Stimulated activated CD8-positive, alpha-beta memory T cell treated with anti-CD3 and anti-CD28 coated beads, Interleukin-2, amount 100 ng/mL, for 1 hour (primary cell): ENCODE results near the gene FBN2.

Experiments
- DNase-seq, 2 donors: peaks; one replicate each; pipeline ENCODE4 v3.0.0-alpha.2; 2020; ENCODE audit warnings: low read depth in 2 of 2

Gene FBN2

DNA sequence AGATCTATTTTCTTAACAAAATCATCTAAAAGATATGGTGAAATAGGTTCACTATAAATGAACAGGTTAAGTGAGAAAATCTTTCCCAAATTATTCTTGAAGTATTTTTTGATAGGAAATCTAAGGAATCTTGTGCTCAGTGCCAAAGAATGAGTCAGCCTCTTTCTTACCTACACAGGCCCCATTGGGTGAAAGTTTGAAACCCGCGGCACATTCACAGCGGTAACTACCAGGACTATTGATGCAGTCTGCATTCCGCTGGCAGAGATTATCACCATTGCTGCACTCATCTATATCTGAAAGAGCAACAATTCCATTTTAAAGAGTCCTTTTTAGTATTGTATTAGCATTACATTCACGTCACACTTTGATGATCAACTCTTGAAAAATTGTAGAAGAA, 232.7 kb downstream of the FBN2 start:
- DNase-seq, result no peak

DNA sequence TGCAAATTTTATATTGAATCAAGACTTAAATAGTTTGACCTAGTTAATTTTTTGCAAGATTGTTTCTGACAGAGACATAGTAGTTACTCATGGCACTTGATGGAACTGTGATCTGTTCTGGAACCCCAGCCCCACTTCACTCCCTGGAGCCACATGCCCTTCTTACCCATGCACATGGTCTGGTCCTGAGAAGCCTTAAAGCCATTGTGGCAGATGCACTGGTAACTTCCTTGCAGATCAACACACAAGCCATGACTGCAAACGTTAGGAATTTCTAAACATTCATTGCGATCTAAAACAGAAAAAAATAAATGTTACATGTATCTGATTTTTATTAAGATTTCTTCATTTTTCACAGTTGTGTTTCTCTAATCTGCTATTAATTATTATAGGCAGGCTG, 233.3 kb downstream of the FBN2 start:
- DNase-seq, result no peak

DNA sequence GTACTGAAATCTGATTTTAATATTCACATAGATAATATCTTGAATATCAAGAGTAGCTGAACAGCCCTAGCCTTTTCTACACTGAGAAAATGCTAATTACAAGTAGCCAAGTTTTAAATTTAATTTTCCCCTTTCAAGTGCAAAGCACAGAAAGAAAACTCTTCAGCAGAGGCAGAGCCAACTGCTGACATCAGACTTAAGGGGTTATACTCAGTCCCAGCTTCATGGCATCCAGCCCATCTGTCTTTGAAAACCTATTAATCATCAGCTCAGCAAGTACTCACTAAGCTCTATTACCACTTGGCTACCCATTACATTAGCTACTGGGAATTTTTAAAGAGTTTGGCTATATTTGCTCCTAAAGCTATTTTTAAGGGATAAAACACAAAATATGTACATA, 234.0 kb downstream of the FBN2 start:
- no peak for DNase-seq

DNA sequence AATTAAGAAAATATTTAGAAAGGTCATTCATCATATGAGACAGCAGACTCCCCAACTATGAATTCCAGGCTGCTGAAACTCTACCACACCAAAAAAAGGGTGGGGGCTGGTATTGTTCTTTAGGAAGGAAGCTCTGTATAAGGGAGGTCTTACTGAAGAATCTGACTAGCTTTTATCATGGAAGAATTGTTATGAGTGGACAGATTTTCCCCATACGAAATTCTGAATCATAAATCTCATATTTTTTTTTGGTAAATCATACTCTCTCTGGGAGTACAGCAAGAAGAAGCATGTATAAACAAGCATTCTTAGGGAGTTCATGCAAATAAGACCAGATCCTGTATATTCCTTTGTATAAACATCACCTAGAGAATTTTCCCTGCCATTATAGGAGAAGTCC, 234.5 kb downstream of the FBN2 start:
- DNase-seq, result no peak

DNA sequence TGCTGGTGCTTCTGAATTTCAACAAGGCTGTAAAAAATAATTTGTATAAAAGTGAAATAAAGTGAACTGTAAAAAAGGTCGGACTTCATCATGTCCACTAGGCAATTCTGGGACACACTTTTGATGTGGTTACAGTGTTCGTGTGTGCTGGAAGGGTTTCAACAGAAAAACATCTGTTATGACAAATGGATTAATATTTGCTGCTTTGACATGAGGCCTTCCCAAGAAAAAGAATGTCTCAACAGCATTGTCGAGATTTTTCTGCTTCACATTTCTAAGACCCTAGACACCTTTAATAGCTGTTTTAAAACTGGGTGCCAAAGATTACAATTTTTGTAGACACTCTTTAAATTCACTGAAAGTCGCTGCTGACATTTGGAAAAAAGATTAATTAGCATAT, 237.9 kb downstream of the FBN2 start:
- no peak for DNase-seq

DNA sequence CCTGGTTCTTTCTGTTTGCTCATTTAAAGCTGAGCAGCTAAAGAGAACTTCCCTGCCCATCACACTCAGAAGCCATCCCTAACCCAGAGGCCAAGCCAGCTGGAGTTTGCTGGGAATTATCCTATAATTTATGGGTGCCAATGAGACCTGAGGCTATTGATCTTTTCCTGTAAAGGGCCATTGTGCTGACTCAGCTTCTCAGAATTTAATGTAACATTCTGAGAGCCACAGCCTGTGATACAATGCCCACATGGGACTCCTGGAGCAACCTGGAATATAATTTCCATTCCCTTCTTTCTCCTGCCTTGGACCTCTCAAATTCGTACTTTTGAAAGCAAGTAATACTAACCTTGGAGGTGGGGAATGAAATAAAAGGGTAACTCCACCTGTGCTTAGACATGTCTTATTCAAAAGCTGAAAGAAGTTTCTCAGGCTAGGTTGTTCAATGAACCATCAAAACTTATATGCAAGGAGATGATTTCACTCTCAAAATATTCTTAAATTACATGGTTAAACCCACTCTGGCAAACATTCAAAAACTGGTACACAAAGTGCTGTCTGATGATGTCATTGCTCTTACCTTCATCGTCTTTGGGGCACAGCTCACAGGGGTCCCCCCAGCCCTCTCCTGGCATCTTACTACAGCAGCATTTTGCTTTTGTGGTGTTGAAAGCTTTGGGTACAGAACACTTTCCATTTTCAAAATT, 247.7 kb downstream of the FBN2 start:
- DNase-seq, result no peak

DNA sequence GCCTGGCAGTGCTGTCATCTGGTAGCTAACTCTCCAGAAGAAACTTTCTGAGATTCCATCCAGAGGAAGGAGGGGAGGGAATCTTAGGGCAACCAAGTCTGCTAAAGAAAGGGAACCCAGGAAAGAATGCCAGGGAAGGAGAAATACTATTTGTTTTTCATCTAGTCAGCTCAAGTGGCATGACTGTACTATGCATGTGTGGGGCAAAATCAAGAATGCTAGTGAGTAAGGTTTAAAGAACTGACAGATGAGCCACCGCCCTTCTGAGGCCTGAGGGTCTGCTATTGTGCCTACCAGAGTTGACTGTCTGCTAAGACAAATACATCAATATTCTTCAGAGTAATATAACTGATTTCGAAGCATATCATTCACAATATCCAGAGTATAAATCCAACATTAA, 250.3 kb downstream of the FBN2 start:
- DNase-seq, result no peak

DNA sequence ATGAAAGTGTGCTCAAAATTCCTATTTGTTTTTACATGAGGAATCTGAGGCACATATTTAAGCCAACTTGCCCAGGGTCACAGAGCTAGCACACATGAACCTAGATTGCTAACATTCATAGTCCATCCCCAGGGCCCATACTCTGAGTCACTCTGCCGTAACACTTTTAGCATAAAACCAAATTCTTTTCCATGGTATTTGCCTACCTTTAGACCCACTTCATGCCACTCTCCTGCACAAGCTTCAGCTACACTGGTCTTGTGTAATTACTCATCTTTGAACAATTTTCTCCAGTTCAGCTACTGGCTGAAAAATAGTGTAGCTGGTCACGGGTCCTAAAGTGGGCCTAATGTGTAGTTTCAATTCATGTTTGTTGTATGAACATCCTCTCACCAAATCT, 253.8 kb downstream of the FBN2 start:
- DNase-seq, result no peak

DNA sequence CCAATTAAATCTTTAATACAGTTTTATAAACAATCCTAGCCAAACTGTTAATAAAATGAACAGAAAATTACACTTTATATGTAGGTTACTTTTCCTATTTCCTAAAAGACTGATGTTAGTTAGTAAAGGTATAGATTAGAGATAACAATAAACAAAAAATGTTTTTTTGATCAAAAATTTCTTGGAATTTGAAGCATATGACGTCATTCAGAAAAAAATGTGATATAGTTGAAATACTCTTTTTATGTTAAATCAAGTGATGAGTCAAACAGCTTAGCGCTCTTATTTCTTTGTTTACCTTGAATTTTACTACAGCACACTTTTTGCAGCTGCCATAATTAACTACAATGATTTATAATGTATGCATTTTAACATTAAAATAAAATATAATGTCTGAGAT, 258.7 kb downstream of the FBN2 start:
- DNase-seq, result no peak

DNA sequence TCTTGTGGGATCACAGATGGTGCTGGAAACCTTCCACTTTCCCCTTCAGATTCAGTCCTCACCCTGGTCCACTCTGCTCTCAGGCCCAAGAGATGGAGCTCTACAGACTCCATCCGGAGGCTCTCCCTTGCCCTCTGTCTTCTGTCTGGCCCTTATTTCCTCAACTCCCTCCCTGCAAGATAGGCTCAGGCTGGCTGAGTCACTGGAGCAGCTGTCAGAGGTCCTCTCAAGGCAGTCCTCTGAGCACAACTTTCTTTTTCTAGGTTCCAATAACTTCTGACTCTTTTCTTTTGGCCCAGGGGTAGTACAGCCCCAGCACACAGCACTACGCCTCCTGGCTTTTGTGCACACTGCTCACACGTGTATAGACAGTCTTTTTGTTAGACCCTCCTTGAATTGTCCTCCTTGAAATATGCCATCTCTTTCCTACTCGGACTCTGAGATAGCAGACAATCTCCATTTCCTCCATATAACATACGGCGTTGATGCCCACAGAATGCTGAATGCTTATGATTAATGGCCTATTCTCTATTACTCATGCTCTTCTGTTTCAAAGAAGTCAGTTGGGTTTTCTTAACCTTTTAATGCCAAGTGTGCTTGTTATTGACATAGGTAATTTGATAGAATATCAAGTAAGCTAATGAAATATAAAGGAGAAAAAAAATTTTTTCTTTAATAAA, 261.4 kb downstream of the FBN2 start:
- DNase-seq, result no peak

DNA sequence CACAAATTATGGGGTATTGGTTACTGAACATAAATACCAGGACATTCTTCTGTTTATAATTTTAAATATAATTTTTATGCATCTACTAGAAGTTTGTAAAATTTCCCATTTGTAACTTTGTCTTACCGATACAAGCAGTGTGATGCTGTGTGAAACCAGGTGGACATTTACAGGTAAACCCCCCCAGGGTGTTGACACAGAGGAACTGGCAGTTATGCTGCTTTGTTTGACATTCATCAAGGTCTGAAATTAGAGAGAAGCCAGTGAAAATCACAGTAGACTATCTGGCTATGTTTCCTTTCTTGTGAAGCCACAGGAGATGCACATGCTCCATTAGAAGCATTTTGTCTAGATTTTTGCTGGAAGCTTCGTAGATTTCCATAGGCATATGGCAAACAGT, 263.6 kb downstream of the FBN2 start:
- DNase-seq, result no peak

DNA sequence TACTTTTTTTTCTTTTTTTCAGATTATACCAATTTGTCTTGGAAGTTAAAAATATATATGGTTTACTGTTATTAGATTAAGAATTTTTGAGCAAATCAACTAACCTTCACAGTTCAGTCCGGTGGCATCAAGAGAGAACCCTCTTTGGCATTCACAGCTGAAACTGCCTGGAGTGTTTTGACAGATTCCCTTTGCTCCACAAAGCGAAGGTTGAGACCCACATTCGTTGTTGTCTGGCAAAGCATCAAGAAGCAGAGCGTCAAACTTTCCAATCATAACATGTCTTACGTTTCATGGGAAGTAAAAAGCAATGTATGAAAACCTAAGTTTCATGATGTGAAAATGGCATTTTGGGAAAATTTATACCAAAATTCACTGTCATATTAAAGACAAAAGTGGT, 264.3 kb downstream of the FBN2 start:
- no peak for DNase-seq

DNA sequence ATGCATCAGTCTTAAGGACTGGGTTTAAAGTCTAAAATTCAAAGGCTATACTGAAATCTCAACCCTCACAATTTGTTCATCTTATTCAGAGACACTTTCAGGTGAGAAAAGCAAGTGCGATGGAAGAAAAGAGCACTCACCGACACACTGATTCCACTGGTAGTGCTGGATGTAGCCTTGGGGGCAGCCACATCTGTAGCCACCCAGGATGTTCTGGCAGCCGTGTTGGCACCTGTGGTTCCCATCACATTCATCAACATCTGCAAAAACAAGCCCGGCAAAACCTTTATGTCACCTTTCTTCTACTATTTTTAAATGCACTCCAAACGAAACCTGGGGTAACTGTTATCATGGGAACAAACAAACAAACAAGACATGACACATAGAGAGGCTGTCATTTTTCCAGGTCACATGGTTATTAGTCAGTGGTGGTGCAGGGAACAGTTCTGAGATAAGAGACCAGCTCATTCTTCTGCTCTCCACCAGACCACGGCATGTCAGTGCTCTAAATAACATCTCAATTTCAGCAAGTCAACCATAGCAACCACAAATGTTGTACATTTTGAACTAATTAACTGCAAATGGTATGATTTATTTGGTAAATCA, 266.1 kb downstream of the FBN2 start:
- DNase-seq, result no peak

DNA sequence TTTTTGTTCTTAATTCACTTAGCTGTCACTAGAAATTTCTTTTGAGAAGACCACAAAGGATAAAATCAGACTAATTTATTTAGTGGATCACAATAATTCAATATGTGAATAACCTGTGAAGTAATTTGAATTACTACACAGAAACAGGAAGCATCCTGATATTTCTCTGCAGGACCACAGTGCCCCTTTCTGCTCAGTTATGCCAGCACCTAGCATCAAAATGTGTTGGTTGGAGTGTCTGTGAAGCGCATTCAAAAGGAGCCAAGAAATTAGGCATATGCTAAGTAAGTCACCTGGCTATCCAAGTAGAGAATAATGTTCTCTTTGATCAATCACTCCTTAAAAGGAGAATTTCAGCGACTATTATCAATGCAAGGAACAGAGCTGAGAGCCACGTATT, 267.0 kb downstream of the FBN2 start:
- no peak for DNase-seq

DNA sequence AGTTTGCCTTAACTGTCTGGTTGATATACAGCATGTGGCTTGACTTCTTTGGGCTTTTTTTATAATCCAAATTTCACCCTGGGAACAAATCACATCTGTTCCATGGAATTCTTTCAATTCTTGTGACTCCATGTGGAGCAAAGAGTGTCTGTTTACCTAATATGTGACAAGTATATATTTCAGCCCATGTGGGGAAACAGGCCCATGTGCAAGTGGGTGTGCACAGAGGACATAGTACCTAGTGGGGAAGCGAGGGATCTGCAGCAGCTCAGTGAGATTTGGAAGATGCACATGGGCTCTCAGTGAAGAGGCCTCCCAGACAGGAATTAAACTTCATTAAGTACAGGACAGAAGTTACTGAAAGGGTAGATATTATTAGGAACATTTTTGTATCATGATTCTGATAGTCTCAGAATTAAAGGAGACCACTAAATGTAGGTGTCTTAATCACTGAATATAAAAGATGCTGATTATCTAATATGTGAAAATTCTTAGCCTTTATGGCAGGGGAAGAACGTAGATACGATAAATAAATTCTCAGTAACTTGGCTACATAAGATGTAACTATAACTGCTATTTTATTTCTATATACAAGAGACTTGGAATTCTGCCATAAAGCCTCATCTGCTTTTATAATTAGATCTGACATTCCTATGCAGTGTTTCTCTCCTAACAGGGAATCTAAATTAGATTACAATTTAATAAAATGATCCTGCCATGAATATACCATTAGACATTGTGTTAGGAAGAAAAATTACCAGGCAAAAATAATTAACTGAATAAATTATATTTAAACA, 273.3 kb downstream of the FBN2 start:
- no peak for DNase-seq

DNA sequence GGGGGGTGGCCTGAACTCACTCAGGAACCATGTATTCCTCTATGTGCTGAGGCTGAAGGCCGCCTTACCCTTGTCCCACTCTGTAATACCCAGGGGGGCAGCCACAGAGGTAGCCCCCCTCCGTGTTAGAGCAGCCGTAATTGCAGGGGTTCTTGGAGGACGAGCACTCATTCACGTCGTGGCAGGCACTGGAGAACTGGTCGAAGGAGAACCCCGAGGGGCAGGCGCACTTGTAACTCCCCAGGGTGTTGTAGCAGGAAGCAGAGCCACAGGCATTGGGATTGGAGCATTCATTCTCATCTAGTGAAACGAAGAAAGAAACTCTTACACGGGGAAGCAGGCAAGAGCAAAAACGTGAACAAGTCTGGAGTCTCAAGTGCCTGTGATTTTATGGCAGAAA, 274.7 kb downstream of the FBN2 start:
- no peak for DNase-seq

DNA sequence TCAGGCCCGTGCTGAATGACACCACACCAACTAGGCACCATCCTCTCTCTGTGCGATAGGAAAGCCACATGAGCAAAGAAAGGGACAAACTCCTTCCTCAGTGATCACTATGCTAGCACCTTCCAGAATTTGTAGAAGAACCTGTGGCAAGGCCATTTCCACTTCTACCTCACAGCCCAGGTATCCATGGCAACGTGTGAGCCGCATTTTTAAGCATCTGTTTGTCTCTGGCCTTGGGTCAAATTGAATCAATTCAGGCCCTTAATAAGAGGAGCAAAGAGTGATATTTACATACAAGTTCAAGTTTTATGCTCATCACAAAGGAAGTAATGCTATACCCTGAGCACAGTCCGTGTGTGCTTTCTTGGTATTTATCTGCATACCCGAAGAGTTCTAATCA, 275.1 kb downstream of the FBN2 start:
- no peak for DNase-seq

DNA sequence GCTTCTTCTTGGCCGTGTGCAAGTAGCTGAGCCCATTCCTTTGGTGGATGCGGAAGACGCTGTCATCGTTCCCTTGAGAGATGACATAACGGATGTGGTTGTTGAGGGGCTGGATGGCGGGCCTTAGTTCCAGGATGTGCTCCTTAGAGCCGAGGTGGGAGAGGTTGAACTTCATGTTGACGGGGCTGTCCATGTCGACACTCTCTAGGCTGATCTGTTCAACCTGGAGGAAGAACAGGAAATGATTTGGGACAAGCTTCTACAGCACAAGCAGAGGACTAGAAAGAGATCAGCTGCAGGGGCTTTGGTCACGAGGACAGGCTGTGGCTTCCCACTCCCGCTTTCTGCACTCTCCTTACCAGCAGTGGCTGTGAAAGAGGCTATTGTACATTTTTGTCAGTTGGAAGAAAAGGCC, 278.4 kb downstream of the FBN2 start:
- DNase-seq, result no peak

DNA sequence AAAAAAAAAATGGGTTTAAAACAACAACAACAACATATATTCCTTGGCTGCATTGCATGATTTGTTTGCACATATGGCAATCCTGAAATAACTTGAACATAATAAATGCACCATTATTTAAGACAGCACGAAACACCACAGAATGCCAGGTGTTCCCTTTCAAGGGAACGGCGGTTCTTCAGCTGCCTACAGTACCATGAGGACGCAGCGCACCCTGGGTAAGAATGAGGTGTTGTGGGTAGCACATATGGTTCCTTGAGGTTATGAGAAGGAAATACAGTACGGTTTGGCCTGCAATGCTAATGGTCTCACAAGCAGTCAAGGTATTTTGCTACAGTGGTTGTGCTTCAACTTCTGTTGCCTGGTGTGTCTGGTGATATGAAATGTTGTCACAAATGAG, 279.7 kb downstream of the FBN2 start:
- DNase-seq, result no peak

DNA sequence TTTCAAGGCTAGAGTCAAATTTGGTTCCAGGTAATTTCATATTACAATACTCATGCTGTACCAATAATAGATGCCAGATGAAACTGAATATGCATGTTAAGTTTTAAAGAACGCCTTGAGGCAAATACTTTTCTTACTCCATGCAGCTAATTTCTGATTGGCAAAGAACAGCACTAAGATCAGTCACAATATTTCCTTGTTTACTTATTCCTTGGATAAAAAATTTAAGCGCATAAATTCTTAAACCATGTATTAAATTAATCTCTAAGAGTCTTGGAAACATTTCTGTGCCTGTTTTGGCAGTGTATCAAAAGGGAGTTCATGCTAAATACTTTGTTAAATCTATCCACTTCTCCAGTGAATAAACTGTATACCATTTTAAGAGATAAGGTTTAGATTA, 281.0 kb downstream of the FBN2 start:
- no peak for DNase-seq

DNA sequence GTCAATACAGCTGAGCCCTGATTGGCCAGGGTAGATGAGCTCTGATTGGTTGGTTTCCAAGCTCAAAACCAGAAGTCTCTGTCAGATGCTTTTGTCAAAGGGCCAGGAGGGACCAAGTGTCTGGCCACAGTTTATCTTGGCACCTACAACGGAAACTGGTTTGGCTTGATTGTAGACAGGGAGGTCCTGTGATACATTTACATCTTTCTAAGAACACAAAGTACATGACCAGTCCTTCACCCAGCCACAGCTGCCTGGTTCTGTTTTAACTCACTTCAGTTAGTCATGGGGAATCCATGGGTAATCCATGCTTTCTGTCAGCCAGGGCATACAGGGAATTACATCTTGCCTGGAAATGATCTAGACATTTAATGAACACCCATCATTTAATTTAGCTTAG, 283.3 kb downstream of the FBN2 start:
- DNase-seq, result no peak

DNA sequence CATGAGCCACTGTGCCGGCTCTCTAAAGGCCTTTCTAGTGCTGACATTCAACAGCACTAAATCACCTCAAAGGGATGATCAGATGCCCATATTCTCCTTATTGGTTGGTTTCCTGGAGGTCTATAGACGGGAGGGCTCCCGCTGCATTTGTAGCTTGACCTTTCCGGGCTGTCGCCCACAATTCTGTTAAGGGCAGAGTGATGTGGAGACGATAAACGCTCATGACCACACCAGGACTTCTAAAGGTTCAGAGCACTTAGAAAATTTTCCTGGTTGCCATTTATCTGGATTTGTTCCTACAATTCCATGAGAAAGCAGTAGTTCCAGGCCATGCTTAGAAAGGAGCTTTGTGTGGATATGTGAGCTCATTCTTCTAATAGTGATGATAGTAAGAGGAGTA, 284.2 kb downstream of the FBN2 start:
- DNase-seq, result no peak

DNA sequence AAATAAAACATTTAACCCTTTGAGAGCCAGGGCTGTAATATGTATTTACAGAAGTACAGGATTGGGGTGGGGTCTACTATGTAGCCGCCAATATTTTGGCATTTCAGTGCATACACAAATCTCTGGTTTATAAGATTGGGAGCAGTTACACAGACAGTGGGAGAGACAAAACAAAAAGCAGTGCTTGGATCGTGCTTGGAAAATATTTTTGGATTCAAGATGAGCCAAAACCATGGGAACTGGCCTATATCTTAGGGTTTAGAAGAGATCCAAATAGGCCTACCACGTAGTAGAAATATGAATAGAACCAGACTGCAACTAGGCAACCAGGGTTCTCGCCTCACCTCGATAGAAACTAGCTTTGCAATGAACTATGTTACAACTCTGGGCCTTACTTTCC, 284.9 kb downstream of the FBN2 start:
- no peak for DNase-seq
